Neural cell (in vitro differentiated cells): ENCODE data around the gene PRKCZ. TPM values are rescaled to one million over a fixed set of nuclear protein-coding genes. Genes with fewer than 3 reads are reported as not detected.

ENCODE experiments used
- H2AFZ ChIP-seq: fragments of 200-600, 300-800 bp; sonication (generic), shearing (Covaris generic); 2 replicates; pipeline ENCODE4 v1.6.0; 2014; ENCODE audit warnings: low read depth, mild to moderate bottlenecking, antibody characterized with exemption, low read length, moderate library complexity
- H3F3A ChIP-seq: fragments of 200-600 bp; shearing (Covaris generic); 2 replicates; pipeline ENCODE4 v1.6.1; 2016; ENCODE audit warnings: mild to moderate bottlenecking, moderate library complexity, mixed read lengths, antibody characterized with exemption, low read length; ENCODE audit not compliant: insufficient read depth, poor library complexity, severe bottlenecking
- H3K27ac ChIP-seq: fragments of 200-600, 300-800 bp; sonication (generic), shearing (Covaris generic); 2 replicates; pipeline ENCODE4 v1.5.1; 2014; ENCODE audit warnings: mild to moderate bottlenecking, low read length, moderate library complexity
- H3K27me3 ChIP-seq: fragments of 300-800, 200-600 bp; sonication (generic), shearing (Covaris generic); 2 replicates; pipeline ENCODE4 v1.6.0; 2014; ENCODE audit warnings: mild to moderate bottlenecking, low read depth, low read length, moderate library complexity; ENCODE audit not compliant: insufficient read depth
- H3K36me3 ChIP-seq: fragments of 300-800, 200-600 bp; sonication (generic), shearing (Covaris generic); 2 replicates; pipeline ENCODE4 v1.5.1; 2014; ENCODE audit warnings: mild to moderate bottlenecking, antibody characterized with exemption, low read length, moderate library complexity; ENCODE audit not compliant: insufficient read depth
- H3K4me2 ChIP-seq: fragments of 300-800, 200-600 bp; sonication (generic), shearing (Covaris generic); 2 replicates; pipeline ENCODE4 v1.6.0; 2014; ENCODE audit warnings: mild to moderate bottlenecking, low read length
- H3K4me3 ChIP-seq: fragments of 300-800, 200-600 bp; sonication (generic), shearing (Covaris generic); 2 replicates; pipeline ENCODE4 v1.5.1; 2014; ENCODE audit warnings: mild to moderate bottlenecking, low read length, moderate library complexity
- H3K79me2 ChIP-seq: fragments of 200-600 bp; shearing (Covaris generic); replicated peaks from 2 replicates; pipeline ENCODE4 v1.6.0; 2014; ENCODE audit warnings: mild to moderate bottlenecking, low read length, moderate library complexity; ENCODE audit not compliant: insufficient read depth
- H3K9ac ChIP-seq: fragments of 300-800, 200-600 bp; sonication (generic), shearing (Covaris generic); 2 replicates; pipeline ENCODE4 v1.6.1; 2016; ENCODE audit warnings: mild to moderate bottlenecking, low read length, mixed read lengths
- H3K9me2 ChIP-seq: fragments of 200-600 bp; shearing (Covaris generic); 2 replicates; pipeline ENCODE4 v1.6.1; 2016; ENCODE audit warnings: mild to moderate bottlenecking, low read length, mixed read lengths; ENCODE audit not compliant: insufficient read depth
- H3K9me3 ChIP-seq: fragments of 200-600, 300-800 bp; sonication (generic), shearing (Covaris generic); 2 replicates; pipeline ENCODE4 v1.6.1; 2016; ENCODE audit warnings: mild to moderate bottlenecking, mixed run types, low read length, moderate library complexity, mixed read lengths
- H4K20me1 ChIP-seq: fragments of 200-600 bp; shearing (Covaris generic); 2 replicates; pipeline ENCODE4 v1.6.1; 2016; ENCODE audit warnings: mild to moderate bottlenecking, mixed run types; ENCODE audit not compliant: insufficient read depth
- EP300 ChIP-seq: fragments of 450-650 bp; conservative IDR thresholded peaks from 2 replicates; pipeline ENCODE4 v1.6.1; 2014; ENCODE audit warnings: antibody characterized with exemption, mild to moderate bottlenecking, moderate library complexity; ENCODE audit not compliant: poor library complexity, severe bottlenecking
- EZH2 ChIP-seq: fragments of 200-600, 300-800 bp; shearing (Covaris generic), sonication (generic); IDR thresholded peaks from 2 replicates; pipeline ENCODE4 v1.6.1; 2014; ENCODE audit warnings: antibody characterized with exemption, low read length, borderline replicate concordance, mild to moderate bottlenecking; ENCODE audit not compliant: insufficient read depth, poor library complexity, severe bottlenecking
- MXI1 ChIP-seq: fragments of 450-650 bp; conservative IDR thresholded peaks from 2 replicates; pipeline ENCODE4 v1.6.1; 2014; ENCODE audit warnings: antibody characterized with exemption, mild to moderate bottlenecking; ENCODE audit not compliant: poor library complexity, severe bottlenecking
- POLR2AphosphoS5 ChIP-seq: IDR thresholded peaks from 2 replicates; pipeline ENCODE4 v1.6.1; 2012
- RAD21 ChIP-seq: fragments of 450-650 bp; conservative IDR thresholded peaks from 2 replicates; pipeline ENCODE4 v1.6.1; 2014; ENCODE audit warnings: antibody characterized with exemption, mild to moderate bottlenecking, moderate library complexity
- REST ChIP-seq: IDR thresholded peaks from 2 replicates; pipeline ENCODE4 v1.6.1; 2012; ENCODE audit warnings: borderline replicate concordance
- SMC3 ChIP-seq: fragments of 450-650 bp; conservative IDR thresholded peaks from 2 replicates; pipeline ENCODE4 v1.6.1; 2014; ENCODE audit warnings: antibody characterized with exemption, mild to moderate bottlenecking, moderate library complexity; ENCODE audit not compliant: poor library complexity
- TAF1 ChIP-seq: IDR thresholded peaks from 2 replicates; pipeline ENCODE4 v1.6.1; 2012; ENCODE audit warnings: low read depth
- polyA plus RNA-seq: library from polyadenylated mRNA; depleted of rRNA; stranded (reverse); fragments of >200 nt; gene quantifications from 2 replicates; pipeline ENCODE4 v1.2.3, GENCODE V29; 2014
- TF ChIP-seq, protein P1 (sequence below): fragments of 450-650 bp; IDR thresholded peaks from 2 replicates; pipeline ENCODE4 v1.5.1; 2014; ENCODE audit warnings: antibody characterized with exemption, mild to moderate bottlenecking, moderate library complexity; ENCODE audit not compliant: poor library complexity, severe bottlenecking

The PRKCZ gene
- polyA plus RNA-seq, 1 donor from 2014 or later = 54.9 TPM

DNA sequence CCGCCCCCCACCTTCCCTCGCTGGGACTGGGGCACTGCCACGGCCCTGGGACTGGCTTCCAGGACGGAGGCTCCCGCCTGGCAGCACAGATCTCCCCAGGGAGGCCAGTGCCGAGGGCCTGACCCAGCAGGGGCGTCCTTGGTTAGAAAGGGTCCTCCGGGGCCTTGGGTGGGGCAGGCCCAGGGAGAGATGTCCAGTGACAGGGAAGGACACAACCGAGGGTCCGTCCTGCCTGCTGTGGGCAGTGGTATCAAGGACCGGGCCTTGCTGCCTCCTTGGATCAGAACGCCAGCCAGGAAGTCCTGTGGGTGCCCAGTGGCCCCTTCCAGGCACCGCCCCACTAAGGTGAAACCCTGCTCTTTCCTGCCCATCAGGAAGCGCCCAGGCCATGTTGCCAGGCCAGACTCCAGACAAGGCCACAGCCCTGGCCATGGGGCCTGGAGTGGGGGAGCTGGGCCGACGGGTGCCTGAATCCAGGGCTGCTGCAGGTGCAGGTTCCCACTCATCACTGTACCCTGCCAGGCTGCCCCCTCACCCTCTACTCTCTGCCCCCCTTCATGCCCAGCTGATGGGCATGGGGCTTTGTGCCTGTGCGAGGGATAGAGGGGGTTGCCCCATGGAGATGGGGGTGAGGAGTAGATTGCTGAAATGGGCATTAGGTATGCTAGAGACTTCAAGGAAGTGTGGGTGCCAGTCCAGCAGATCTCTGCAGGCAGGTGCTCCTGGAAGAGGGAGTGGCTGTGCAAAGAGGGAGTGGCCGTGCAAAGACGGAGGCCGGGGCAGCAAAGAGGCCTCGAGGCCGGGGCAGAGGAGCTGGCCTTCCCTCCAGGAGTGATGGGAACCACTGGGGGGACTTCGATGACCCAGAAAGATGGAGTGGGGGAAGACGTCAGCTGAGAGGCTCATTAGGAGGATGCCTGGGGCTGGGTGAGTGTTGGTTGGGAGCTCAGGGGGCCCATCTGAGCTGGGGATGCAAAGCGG lies 2.2 kb upstream of the PRKCZ start:
- Histone ChIP-seq H2AFZ (no peak overlapping the region), H3K27me3 (peaks cover 52% of the 10 kb centered on the region), H3K27ac (no peak overlapping the region), H3K79me2 (no peaks in the 10 kb centered on the region), H3K9me2 (no peaks in the 10 kb centered on the region), H3K36me3 (no peaks in the 10 kb centered on the region), H3F3A (no peaks in the 10 kb centered on the region), H3K9me3 (no peaks in the 10 kb centered on the region), H4K20me1 (no peaks in the 10 kb centered on the region), H3K9ac (no peak overlapping the region), H3K4me3 (no peak overlapping the region), H3K4me2 (no peak overlapping the region)
- no peak for TF ChIP-seq MXI1
- no peak for TF ChIP-seq EZH2
- no peak for TF ChIP-seq RAD21
- TF ChIP-seq REST = no peak
- TF ChIP-seq, protein P1, sequence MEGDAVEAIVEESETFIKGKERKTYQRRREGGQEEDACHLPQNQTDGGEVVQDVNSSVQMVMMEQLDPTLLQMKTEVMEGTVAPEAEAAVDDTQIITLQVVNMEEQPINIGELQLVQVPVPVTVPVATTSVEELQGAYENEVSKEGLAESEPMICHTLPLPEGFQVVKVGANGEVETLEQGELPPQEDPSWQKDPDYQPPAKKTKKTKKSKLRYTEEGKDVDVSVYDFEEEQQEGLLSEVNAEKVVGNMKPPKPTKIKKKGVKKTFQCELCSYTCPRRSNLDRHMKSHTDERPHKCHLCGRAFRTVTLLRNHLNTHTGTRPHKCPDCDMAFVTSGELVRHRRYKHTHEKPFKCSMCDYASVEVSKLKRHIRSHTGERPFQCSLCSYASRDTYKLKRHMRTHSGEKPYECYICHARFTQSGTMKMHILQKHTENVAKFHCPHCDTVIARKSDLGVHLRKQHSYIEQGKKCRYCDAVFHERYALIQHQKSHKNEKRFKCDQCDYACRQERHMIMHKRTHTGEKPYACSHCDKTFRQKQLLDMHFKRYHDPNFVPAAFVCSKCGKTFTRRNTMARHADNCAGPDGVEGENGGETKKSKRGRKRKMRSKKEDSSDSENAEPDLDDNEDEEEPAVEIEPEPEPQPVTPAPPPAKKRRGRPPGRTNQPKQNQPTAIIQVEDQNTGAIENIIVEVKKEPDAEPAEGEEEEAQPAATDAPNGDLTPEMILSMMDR = no peak
- no peak for TF ChIP-seq SMC3
- no peak for TF ChIP-seq TAF1

- H2AFZ ChIP-seq = no peak overlapping the region
Measured at GRCh38 chr1:2049225-2049717, 940 bp upstream of the PRKCZ start.

More at GRCh38 chr1:2049225-2049717, 940 bp upstream of the PRKCZ start:
- TF ChIP-seq, protein P1 = no peak
- TF ChIP-seq EP300 = no peak
- TF ChIP-seq SMC3 = no peak
- TF ChIP-seq RAD21 = no peak
- no peak for TF ChIP-seq REST
- no peak for TF ChIP-seq TAF1
- no peak for TF ChIP-seq MXI1
- no peak for TF ChIP-seq POLR2AphosphoS5
- TF ChIP-seq EZH2 = no peak
- H3K4me2 ChIP-seq = no peak overlapping the region
- no peaks in the 10 kb centered on the region for H3K79me2 ChIP-seq
- H3K9me2 ChIP-seq = no peaks in the 10 kb centered on the region
- H3K27me3 ChIP-seq = peaks cover 52% of the 10 kb centered on the region
- H4K20me1 ChIP-seq = no peaks in the 10 kb centered on the region
- H3K27ac ChIP-seq = no peak overlapping the region
- no peak overlapping the region for H3K9ac ChIP-seq
- no peaks in the 10 kb centered on the region for H3K9me3 ChIP-seq
- no peaks in the 10 kb centered on the region for H3K36me3 ChIP-seq
- H3F3A ChIP-seq = no peaks in the 10 kb centered on the region
- H3K4me3 ChIP-seq = no peak overlapping the region
